Measurements from ENCODE around the gene SPANXD. TPM values are rescaled to one million over a fixed set of nuclear protein-coding genes. Genes with fewer than 3 reads are reported as not detected.

SPANXD gene
- total RNA-seq, 1 experiment from 2014 or later, result not detected

DNA sequence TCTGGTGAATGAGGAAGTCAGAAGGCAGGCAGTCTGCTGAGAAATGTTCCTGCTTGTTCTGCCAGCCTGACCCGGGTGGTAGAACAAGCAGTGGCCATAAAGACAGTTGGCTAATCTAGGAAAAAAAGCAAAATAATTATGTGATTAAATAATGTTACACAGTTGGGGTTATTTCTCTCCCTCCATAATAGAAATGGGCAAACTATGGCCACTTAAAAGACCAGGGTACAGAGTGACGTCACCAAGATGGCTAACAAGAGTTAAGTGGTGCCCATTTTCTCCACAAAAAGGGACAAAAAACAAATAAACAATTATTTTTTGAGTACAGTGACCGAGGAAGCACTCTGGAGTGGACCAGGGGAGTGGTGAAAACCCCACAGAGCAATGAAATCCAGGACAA is 16.1 kb upstream of the SPANXD start (continued):
- TF ChIP-seq, protein P1, sequence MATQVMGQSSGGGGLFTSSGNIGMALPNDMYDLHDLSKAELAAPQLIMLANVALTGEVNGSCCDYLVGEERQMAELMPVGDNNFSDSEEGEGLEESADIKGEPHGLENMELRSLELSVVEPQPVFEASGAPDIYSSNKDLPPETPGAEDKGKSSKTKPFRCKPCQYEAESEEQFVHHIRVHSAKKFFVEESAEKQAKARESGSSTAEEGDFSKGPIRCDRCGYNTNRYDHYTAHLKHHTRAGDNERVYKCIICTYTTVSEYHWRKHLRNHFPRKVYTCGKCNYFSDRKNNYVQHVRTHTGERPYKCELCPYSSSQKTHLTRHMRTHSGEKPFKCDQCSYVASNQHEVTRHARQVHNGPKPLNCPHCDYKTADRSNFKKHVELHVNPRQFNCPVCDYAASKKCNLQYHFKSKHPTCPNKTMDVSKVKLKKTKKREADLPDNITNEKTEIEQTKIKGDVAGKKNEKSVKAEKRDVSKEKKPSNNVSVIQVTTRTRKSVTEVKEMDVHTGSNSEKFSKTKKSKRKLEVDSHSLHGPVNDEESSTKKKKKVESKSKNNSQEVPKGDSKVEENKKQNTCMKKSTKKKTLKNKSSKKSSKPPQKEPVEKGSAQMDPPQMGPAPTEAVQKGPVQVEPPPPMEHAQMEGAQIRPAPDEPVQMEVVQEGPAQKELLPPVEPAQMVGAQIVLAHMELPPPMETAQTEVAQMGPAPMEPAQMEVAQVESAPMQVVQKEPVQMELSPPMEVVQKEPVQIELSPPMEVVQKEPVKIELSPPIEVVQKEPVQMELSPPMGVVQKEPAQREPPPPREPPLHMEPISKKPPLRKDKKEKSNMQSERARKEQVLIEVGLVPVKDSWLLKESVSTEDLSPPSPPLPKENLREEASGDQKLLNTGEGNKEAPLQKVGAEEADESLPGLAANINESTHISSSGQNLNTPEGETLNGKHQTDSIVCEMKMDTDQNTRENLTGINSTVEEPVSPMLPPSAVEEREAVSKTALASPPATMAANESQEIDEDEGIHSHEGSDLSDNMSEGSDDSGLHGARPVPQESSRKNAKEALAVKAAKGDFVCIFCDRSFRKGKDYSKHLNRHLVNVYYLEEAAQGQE (IDR thresholded peaks at IDR 0.05; ENCODE audit: low read depth), result no peak
- TF ChIP-seq, protein P2, sequence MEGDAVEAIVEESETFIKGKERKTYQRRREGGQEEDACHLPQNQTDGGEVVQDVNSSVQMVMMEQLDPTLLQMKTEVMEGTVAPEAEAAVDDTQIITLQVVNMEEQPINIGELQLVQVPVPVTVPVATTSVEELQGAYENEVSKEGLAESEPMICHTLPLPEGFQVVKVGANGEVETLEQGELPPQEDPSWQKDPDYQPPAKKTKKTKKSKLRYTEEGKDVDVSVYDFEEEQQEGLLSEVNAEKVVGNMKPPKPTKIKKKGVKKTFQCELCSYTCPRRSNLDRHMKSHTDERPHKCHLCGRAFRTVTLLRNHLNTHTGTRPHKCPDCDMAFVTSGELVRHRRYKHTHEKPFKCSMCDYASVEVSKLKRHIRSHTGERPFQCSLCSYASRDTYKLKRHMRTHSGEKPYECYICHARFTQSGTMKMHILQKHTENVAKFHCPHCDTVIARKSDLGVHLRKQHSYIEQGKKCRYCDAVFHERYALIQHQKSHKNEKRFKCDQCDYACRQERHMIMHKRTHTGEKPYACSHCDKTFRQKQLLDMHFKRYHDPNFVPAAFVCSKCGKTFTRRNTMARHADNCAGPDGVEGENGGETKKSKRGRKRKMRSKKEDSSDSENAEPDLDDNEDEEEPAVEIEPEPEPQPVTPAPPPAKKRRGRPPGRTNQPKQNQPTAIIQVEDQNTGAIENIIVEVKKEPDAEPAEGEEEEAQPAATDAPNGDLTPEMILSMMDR (IDR thresholded peaks at IDR 0.05 in 2 of 3, conservative IDR thresholded peaks at IDR 0.05 in 1 of 3; ENCODE audit: borderline replicate concordance in 1 of 3, insufficient read depth in 1 of 3, low read depth in 2 of 3, low read length in 2 of 3), result no peak
- no peak for TF ChIP-seq SIN3A (IDR thresholded peaks at IDR 0.05; ENCODE audit: low read depth)

DNA sequence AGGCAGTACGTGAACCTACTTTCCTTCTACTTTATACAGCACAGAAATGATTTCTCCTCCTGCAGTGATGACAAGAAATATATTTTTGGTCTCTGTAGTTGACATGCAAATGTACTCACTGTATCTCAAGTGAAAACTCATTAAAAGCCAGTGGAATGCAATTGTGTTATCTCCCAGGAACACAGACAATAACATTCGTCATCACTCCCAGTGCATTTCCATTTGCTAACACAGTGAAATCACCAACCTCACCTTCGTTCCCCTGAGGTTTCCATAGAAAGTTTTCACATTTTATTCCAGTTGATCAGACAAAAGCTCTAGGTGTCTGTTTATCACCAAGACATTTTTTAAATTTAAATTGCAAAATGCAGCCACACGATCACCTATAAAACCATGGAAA is 2.5 kb upstream of the SPANXD start:
- intact Hi-C loops (cut with micrococcal nuclease), result no loop called here
- no peaks in the 10 kb centered on the region for H4K20me1 ChIP-seq (ENCODE audit: insufficient read depth)
- H3K9ac ChIP-seq (ENCODE audit: low read length), result no peak overlapping the region
- no peaks in the 10 kb centered on the region for H3K9me3 ChIP-seq (ENCODE audit: control insufficient read depth in 1 of 2, insufficient read depth in 1 of 2, low read depth in 1 of 2, low read length in 2 of 2)
- no peaks in the 10 kb centered on the region for H3K36me3 ChIP-seq (ENCODE audit: control insufficient read depth in 1 of 2, insufficient read depth in 2 of 2, low read length in 2 of 2)
- no peak for DNase-seq (ENCODE audit: low read depth, low spot score)
- RAD21 ChIA-PET (ENCODE audit: low non-redundant PET in 1 of 2, low total read pairs in 2 of 2, uncharacterized antibody in 2 of 2, unreplicated experiment in 2 of 2), result no interaction called here
- POLR2A ChIA-PET, result no interaction called here
- H3K4me1 ChIP-seq (ENCODE audit: control insufficient read depth in 1 of 2, insufficient read depth in 2 of 2, low read length in 2 of 2), result no peaks in the 10 kb centered on the region
- H3K9me2 ChIP-seq (ENCODE audit: insufficient read depth), result no peaks in the 10 kb centered on the region
- BruUV-seq (replicated peaks), result no TSS peak
- no peaks in the 10 kb centered on the region for H3K79me2 ChIP-seq (ENCODE audit: insufficient read depth, low read length)
- CTCF ChIA-PET, result no interaction called here
- ATAC-seq, result no peak
- H3K4me3 ChIP-seq (replicated peaks in 1 of 2; ENCODE audit: low read depth in 1 of 2, low read length in 2 of 2), result no peak overlapping the region
- H3K4me2 ChIP-seq (ENCODE audit: low read length), result no peak overlapping the region
- no peak for TF ChIP-seq POLR2A (IDR thresholded peaks at IDR 0.05; ENCODE audit: borderline replicate concordance, extremely low read depth, insufficient read depth, insufficient read length)
- no peak for TF ChIP-seq SIN3A (IDR thresholded peaks at IDR 0.05; ENCODE audit: low read depth)
- TF ChIP-seq EZH2 (IDR thresholded peaks at IDR 0.05), result no peak
- no peak for TF ChIP-seq CEBPB (IDR thresholded peaks at IDR 0.05; ENCODE audit: low read depth)
- no peak for TF ChIP-seq YY1 (IDR thresholded peaks at IDR 0.05; ENCODE audit: extremely low read depth, insufficient replicate concordance, low read depth, low read length)
- no peak for TF ChIP-seq TCF7L2 (IDR thresholded peaks at IDR 0.05; ENCODE audit: borderline replicate concordance, extremely low read depth, insufficient read depth, insufficient read length)
- TF ChIP-seq ZNF274 (IDR thresholded peaks at IDR 0.05; ENCODE audit: low read depth, low read length), result no peak
- no peak for TF ChIP-seq FOSL1 (IDR thresholded peaks at IDR 0.05; ENCODE audit: low read depth)
- TF ChIP-seq ZFX (IDR thresholded peaks at IDR 0.05), result no peak
- no peak for TF ChIP-seq CBX3 (IDR thresholded peaks at IDR 0.05; ENCODE audit: low read depth)
- no peak for TF ChIP-seq ELF1 (IDR thresholded peaks at IDR 0.05; ENCODE audit: borderline replicate concordance, low read depth)
- no peak for TF ChIP-seq EZH2phosphoT487 (IDR thresholded peaks at IDR 0.05; ENCODE audit: borderline replicate concordance)
- TF ChIP-seq POLR2AphosphoS5 (IDR thresholded peaks at IDR 0.05; ENCODE audit: low read depth, low read length), result no peak
- TF ChIP-seq, protein P3, sequence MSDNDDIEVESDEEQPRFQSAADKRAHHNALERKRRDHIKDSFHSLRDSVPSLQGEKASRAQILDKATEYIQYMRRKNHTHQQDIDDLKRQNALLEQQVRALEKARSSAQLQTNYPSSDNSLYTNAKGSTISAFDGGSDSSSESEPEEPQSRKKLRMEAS (IDR thresholded peaks at IDR 0.05), result no peak
- TF ChIP-seq, protein P4, sequence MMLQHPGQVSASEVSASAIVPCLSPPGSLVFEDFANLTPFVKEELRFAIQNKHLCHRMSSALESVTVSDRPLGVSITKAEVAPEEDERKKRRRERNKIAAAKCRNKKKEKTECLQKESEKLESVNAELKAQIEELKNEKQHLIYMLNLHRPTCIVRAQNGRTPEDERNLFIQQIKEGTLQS (IDR thresholded peaks at IDR 0.05), result no peak
- no peak for TF ChIP-seq RAD21 (IDR thresholded peaks at IDR 0.05; ENCODE audit: low read depth)
- no peaks in the 10 kb centered on the region for H3K27me3 ChIP-seq (ENCODE audit: insufficient read depth, low read length)
- H3K27ac ChIP-seq (ENCODE audit: low read depth, low read length), result no peak overlapping the region
- H2AFZ ChIP-seq (ENCODE audit: low read depth, low read length, poor library complexity, severe bottlenecking), result no peak overlapping the region
